HT1080 (cell line): ENCODE data around the gene COL11A2. TPM values are rescaled to one million over a fixed set of nuclear protein-coding genes. Genes with fewer than 3 reads are reported as not detected.
A peak's percentile ranks its signal among the peaks of the same experiment; 100 is the strongest.
"Not testable (repeated sequence)": the region's sequence is repeated elsewhere in the genome, so short reads cannot be mapped to it uniquely, and the experiment has no call there.

ENCODE experiments used
- DNase-seq: peaks from one replicate; pipeline ENCODE4 v3.0.0-alpha.2; 2015; ENCODE audit warnings: low read depth
- polyA plus RNA-seq, 2 experiments: library from polyadenylated mRNA; depleted of rRNA; stranded (reverse); fragments of >200 nt; gene quantifications; 2 replicates each; pipeline ENCODE4 v1.2.3, GENCODE V29; 2015
- total RNA-seq: library from RNA; depleted of rRNA; stranded (reverse); fragments of >200 nt; shearing (Covaris generic); gene quantifications from 2 replicates; pipeline ENCODE4 v1.2.3, GENCODE V29; 2014; rRNA removed

Gene COL11A2
- 0.71 and 0.77 TPM in 2 replicates for total RNA-seq
- polyA plus RNA-seq (2015; cell fraction: cytosol; rRNA removed): 0.01 and 0.19 TPM in 2 replicates
- polyA plus RNA-seq (2015; cell fraction: nucleus; rRNA removed): 1.7 and 2.4 TPM in 2 replicates

- DNase-seq: no peak
Observed at GRCh38 chr6:33192105-33192646, at the start of gene COL11A2. Gene COL11A2 (minus strand): TSS chr6:33192467. CDS start chr6:33192240, 227 bp downstream.

GRCh38 chr6:33241968-33242367 is 49.7 kb upstream of the COL11A2 start:
- no peak for DNase-seq

DNA sequence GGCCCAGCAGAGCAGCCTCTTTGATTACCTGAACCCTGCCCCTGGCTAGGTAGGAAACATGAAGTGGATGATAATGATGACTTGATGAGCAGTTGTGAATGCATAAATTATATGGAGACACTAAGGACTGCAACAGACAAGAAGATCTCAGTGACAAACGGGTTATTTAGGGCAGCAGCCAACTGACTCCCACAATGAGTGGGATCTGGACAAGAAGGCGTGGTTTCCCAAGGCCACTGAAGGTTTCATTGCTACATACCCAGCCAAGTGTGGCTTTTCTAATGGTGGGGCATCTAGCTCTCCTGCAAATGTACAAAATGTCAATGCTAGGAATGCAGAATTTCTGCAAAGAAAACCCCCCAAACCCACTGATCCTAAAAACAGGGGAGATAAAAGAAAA is 45.5 kb upstream of the COL11A2 start:
- no peak for DNase-seq

DNA sequence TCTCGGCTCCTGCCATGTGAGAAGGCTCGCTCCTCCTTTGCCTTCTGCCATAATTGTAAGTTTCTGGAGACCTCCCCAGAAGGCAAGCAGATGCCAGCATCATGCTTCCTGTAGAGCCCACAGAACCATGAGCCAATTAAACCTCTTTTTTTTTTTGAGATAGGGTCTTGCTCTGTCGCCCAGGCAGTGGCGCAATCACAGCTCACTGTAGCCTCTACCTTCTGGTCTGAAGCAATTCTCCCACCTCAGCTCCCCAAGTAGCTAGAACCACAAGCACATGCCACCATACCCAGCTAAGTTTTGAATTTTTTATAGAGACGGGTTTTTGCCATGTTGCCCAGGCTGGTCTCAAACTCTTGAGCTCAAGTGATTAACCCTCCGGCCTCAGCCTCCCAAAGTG is 44.6 kb upstream of the COL11A2 start:
- no peak for DNase-seq

DNA sequence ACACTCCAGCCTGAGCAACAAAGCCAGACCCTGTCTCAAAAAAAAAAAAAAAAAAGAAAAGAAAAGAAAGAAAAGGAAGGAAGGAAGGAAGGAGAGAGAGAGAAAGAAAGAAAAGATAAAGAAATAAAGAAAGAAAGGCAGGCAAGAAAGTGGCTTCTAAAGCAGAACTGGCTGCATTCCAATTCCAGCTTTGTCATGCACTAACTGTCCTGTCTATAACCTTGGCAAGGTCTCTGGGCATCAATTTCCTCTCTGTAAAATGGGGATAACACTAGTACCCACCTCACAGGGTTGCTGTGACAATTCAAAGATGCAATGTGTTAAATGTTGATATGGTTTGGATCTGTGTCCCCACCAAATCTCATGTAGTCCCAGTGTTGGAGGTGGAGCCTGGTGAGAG is 44.1 kb upstream of the COL11A2 start:
- no peak for DNase-seq

DNA sequence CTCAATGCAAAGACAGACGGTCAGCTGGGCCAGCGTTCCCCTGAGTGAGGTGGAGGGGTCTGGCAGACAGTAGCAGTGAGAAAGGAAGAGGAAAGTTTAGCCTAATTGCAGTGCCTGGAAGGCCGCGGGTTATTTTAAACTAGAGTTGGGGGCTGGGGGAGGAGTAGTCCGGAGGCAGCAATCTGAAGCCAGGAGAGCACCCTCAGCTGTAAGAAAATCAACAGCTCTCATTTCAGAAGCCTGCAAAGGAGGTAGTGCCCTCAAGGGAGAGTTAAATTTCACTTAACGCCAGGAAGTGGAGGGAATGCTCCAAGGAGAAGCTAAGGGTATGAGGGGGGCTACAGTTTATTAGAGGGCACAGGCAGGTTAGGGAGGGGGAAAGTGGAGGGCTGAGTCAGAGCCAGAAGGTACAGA is 43.0 kb upstream of the COL11A2 start:
- no peak for DNase-seq

- DNase-seq: not testable (repeated sequence)
Observed at GRCh38 chr6:33226503-33227120, 34.3 kb upstream of the COL11A2 start.

DNA sequence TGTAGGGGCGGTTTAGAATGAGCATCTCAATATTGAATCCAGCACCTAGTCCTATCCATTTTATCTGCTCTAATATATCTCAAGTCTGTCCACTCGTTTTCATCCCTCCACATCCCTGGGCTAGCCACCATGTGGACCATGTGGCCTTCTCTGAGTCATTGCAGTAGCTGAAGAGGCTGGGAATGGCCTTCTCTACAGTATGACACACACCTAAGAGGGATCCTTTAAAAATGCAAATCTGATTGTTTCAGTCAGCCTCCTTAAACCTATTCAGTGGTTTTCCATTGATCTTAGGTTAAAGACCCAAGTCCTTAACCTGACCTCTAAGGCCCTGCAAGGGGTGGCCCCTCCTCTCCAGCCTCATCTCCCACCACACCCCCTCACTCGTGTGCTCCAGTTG is 25.4 kb upstream of the COL11A2 start:
- DNase-seq: no peak

DNA sequence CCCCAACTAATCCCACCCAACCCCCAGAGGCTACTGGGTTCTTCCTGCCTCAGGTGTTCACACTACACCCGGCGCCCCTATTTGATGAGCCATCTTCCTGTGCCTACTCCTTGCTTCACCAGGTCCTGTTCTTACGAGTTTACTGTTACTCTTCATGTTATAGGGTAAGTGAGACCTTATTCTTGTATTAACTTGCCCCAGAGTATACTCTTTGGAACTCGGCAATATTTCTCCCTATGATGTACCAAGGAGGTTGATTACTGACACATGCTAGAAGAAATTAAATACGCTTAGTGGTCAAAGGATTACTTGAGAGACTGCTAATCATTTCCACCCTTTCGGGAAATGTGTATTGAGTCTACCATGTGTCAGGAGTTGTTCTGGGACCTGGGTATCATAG is 25.0 kb upstream of the COL11A2 start:
- no peak for DNase-seq

GRCh38 chr6:33216117-33216649 is 23.9 kb upstream of the COL11A2 start:
- no peak for DNase-seq

DNA sequence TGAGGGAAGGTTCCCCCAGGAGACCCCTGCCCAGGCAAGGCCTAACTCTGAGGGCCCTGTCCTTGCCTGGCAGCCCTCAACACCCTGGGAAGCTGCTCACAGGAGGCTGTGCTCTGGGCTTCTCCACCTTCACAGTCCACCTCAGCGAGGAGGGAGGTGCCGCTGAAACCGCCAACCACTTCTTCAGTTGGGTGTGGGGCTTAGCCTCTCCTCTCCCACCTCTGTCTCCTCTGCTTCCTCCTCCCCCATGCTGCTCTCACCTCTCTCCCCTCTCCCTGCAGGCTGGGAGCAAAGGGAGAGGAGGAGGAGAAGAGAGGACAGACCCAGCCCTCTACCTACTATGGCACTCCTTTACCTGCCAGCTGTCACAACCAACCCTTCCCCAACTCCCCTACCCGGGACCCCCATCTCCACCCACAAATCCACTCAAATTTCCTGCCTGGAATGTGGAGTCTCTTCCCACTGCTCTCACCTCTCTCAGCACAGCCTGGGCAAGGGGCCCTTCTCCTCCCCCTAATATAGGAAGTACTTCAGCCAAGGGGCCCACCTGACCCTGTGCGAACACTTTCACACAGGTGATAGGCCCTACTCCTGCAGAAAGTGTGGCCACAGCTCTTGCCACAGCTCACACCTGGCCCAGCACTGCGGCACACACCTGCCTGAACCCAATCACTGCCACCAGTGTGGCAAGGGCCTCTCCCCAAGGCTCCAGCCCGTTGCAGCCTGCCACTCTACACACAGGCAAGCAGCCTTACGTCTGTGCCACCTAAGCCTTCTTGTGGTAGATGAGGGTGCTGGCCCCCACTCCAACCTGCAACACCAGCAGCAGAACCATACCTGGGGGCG is 23.2 kb upstream of the COL11A2 start:
- no peak for DNase-seq

- no peak for DNase-seq
Observed at GRCh38 chr6:33213989-33214335, 21.7 kb upstream of the COL11A2 start.

- DNase-seq: no peak
Observed at GRCh38 chr6:33213166-33213988, 21.1 kb upstream of the COL11A2 start.

DNA sequence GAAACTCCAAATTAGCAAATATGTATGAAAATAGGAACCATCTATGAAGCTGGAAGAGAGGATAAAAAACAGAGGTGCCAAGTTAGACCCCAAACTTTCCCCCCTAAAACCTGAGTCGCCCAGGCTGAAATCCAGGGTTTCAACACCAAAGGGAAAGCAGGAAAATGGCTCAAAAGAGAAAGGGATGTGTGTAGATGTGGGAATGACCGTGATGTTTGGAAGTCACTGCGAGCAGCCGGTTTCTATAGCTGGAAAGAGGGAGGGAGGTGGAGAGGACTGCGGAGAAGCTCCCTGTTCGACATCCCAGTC is 20.5 kb upstream of the COL11A2 start:
- no peak for DNase-seq

DNA sequence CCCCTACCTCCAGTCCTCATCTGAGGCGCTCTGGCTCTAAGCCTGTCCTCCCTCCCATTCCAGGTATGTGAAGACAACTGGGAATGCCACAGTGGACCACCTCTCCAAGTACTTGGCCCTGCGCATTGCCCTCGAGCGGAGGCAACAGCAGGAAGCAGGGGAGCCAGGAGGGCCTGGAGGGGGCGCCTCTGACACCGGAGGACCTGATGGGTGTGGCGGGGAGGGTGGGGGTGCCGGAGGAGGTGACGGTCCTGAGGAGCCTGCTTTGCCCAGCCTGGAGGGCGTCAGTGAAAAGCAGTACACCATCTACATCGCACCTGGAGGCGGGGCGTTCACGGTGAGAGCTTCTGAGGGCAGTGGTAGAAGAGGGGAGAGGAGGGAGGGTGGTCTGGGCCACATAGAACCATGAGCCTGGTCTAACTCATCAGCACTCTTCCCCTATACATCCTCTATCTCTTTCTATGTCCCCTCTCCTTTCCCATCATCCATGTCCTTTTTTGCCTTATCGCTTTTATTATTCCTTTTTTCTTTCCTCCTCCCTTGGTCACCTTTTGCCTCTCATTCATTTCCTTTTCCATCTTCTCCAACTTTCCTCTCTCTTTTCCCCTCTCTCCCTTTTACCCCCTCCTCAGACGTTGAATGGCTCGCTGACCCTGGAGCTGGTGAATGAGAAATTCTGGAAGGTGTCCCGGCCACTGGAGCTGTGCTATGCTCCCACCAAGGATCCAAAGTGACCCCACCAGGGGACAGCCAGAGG is 19.6 kb upstream of the COL11A2 start:
- DNase-seq: no peak

GRCh38 chr6:33211136-33211535 is 18.9 kb upstream of the COL11A2 start:
- DNase-seq: no peak

DNA sequence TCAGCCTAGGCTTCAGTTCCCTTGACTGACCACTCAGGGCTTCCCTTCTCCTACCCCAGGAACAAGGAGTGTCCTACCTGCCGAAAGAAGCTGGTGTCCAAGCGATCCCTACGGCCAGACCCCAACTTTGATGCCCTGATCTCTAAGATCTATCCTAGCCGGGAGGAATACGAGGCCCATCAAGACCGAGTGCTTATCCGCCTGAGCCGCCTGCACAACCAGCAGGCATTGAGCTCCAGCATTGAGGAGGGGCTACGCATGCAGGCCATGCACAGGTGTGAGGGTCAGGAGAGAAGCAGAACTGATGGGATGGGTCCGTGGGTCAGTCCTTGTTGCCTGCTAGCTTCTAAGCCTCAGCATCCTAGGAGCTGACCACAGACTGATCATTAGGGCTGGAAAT is 17.6 kb upstream of the COL11A2 start:
- no peak for DNase-seq

DNA sequence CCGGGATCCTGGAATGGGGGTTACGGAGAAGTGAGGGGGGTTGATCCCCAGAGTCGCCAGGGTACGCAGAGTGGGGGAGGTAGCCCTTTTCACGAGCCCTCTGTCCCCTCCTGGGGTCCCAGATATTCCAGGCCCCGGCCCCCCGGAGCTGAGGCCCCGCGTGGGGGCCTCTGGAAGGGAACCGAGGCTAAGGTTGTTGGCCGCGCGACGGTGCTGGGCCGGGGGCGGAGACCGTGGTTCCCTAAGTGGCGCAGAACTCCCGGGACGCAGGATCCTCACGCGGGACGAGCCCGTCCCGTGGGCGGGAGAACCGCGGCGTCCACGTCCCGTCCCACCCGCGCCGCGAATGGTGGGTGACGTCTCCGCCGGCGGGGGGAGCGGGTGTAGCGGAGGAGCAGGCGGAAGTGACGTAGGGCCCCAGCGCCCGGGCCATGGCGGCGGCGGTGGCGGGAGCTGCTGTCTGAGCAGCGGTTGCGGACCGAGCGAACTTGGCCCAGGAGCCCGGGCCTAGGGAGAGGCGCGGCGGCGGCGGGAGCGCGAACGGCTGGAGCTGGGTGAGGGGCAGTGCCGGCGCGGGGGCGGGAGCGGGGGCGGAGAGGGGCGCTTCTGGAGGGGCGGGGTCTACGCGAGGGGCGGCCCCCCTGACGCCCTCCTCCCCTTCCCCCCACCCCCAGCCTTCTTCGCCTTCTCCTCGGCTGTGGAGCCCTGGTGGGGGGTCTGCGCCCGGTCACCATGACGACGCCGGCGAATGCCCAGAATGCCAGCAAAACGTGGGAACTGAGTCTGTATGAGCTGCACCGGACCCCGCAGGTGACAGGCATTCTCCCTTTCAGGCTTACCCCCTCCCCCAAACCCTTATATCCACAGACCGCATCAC is 16.1 kb upstream of the COL11A2 start, which contains the start of gene RING1:
TSS of gene RING1 (plus strand) at position 410 of the 877 bp plus-strand sequence. CDS start at position 733, 323 bp downstream.
- DNase-seq: peak; percentile 52

- DNase-seq: no peak
Observed at GRCh38 chr6:33207552-33208090, 15.4 kb upstream of the COL11A2 start.
